GM18867 (cell line): Measurements from ENCODE around the gene SLC49A3.
A peak's percentile ranks its signal among the peaks of the same experiment; 100 is the strongest.
"Not testable (repeated sequence)": the region's sequence is repeated elsewhere in the genome, so short reads cannot be mapped to it uniquely, and the experiment has no call there.

Experiments
- ATAC-seq: cut with Tn5 transposase; IDR thresholded peaks from one replicate; pipeline ENCODE4 v1.9.1; 2021; ENCODE audit warnings: mild to moderate bottlenecking, moderate library complexity; ENCODE audit not compliant: unreplicated experiment

SLC49A3 gene

DNA sequence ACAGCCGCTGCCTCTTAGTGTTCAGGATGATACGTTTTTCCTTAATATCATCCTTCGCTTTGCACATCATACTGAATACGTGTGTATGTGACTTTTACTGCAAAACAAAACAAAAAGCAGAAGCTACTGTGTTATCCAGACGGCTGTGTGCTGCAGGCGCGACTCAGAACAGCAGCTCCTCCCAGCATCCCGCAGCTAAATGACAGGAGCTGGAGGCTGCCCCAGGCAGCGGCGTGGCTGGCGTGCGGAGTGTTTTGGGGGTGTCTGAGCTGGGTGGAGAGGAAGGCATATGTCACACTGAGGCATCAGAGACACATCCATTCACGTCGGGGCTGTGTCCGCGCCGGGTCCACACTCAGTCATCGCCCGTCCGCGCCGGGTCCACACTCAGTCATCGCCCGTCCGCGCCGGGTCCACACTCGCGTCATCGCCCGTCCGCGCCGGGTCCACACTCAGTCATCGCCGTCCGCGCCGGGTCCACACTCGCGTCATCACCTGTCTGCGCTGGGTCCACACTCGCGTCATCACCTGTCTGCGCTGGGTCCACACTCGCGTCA is 33.3 kb upstream of the SLC49A3 start:
- ATAC-seq, result no peak

DNA sequence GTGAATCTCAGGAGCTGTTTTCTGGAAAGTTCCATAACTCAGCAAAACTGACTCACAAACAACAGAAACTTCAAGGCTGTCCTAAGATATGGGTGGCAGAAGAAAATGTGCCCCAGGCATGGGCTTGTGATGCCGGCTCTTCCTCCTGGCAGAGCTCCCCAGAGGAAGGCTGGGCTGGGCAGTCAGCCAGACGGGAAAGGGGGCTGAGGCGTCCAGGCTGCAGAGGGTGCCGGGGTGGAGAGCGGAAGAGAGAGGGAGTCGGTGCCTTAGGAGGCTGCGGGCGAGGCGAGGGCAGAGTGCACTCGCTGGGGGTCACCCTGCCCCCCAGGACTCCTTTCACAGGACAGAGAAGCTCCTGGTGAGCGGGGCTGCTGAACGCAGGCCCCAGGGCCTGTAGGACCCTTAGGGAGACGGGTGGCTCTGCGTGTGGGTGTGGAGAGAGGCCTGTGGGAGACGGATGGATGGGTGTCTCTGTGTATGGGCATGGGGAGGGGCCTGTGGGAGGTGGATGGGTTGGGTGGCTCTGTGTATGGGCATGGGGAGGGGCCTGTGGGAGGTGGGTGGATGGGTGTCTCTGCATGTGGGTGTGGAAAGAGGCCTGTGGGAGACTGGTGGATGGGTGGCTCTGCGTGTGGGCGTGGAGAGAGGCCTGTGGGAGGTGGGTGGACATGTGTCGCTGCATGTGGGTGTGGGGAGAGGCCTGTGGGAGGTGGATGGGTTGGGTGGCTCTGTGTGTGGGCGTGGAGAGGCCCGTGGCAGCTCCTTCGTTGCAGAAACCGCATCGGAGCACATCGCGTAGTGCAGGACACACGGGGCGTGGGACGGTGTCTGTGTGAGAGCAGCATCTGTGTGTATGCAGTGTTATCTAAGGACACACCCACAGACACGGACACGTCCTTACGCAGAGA is 32.6 kb upstream of the SLC49A3 start:
- no peak for ATAC-seq

DNA sequence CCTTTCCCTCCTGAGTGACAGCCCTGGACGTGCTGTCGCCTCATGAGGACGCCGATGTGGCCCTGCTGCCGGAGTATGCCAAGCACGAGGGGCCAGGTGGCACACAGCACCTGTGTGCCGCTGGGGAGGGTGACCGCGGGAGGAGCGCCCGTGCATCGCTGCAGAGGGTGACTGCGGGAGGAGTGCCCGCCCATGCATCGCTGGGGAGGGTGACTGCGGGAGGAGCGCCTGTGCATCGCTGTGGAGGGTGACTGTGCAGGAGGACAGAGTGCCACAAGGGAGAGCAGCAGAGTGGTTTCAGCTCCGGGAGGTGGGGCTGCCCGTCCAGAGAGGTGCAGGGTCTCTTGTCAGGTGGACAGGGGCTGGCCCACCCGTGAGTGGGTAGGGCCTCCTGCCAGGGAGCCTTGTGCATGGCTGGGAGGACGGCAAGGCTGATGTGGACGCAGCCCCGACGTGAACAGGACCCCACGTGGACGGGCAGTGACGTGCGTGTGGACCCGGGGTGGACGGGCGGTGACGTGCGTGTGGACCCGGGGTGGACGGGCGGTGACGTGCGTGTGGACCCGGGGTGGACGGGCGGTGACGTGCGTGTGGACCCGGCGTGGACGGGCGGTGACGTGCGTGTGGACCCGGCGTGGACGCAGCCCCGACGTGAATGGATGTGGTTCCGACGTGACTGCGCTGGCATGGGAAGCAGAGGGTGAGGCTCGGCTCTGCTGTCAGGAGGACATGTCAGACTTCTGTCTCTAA is 31.3 kb upstream of the SLC49A3 start:
- no peak for ATAC-seq

DNA sequence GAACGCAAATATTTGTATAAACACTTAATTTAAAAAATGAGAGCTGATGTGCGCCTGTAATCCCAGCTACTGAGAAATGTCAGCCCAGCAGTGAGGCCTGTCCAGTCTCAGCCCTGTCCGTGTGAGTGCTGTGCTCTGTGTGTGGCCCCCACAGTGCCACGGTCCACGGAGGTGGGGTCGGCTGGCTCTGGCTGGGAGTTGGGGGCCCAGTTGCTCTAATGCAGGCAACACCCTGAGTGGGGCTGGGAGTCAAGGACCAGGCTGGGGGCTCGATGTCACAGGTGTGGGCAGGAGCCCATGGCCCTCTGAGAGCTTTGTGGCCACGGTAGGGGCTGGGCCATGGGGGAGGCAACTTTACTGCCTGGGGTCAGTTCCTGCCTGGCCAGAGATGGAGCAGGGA is 29.5 kb upstream of the SLC49A3 start:
- no peak for ATAC-seq

DNA sequence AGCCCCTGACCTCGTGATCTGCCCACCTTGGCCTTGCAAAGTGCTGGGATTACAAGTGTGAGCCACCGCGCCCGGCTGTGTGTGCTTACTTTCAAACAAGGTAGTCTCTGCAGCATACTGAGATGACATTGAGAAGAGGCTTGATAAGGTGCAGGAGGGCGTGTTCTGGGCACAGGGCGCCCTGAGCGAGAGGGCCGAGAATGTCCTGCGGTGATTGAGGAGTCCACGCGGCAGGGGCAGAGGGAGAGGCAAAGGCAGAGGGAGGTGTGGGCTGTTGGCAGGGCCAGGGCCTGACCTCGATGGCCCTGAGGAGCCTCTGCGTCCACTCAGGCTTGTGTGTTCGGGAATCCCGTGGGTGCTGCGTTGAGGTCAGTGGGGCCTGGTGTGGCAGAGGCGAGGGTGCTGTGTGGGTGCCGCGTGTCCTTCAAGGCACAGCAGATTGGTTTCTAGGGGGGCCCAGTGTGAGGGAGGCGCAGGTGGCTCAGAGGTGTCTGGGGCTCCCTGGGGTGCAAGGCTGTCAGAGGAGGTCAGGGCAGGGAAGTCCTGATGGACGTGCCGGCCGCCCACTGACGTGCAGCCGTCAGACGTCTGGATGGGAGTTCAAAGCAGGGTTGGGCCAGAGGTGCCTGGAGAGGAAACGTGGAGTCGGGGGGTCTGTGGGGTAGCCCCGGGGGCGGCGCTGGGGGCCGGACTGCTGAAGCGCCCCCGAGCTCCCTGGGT is 28.8 kb upstream of the SLC49A3 start:
- no peak for ATAC-seq

DNA sequence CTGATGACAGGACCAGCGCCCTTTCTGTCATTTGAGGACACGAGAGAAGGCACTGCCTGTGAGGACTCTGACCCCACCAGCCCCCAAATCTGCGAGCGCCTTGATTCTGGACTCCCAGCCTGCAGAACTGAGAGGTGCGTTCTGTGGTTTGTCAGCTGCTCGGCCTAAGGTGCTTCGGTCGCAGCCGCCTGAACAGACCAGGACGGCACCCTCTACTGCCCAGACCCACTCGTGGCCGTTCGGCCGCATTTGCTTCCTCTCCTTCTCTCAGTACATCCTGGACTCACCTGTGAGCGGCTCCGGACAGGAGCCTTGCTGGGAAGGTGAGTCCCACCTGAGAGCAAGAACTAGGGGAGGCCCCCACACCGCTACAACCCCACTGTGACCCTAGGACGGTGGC is 25.1 kb upstream of the SLC49A3 start:
- ATAC-seq, result no peak

DNA sequence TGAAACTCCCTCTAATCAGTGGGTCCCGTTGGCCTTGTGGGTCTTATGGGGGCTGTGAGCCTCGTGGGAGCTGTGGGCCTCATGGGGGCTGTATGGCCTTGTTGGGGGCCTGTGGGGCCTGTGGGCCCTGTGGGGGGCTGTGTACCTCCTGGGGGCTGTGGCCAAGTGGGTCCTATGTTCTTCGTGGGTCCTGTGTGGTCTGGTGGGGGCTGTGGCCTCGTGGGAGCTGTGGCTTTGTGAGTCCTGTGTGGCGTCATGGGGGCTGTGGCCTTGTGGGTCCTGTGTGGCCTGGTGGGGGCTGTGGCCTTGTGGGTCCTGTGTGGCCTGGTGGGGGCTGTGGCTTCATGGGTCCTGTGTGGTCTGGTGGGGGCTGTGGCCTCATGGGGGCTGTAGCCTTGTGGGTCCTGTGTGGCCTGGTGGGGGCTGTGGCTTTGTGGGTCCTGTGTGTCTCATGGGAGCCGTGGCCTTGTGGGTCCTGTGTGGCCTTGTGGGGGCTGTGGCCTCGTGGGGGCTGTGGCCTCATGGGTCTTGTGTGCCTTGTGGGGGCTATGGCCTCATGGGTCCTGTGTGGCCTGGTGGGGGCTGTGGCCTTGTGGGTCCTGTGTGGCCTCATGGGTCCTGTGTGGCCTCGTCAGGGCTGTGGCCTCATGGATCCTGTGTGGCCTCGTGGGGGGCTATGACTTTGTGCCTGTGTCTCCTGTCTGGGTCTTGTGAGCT is 24.1 kb upstream of the SLC49A3 start:
- ATAC-seq, result no peak

DNA sequence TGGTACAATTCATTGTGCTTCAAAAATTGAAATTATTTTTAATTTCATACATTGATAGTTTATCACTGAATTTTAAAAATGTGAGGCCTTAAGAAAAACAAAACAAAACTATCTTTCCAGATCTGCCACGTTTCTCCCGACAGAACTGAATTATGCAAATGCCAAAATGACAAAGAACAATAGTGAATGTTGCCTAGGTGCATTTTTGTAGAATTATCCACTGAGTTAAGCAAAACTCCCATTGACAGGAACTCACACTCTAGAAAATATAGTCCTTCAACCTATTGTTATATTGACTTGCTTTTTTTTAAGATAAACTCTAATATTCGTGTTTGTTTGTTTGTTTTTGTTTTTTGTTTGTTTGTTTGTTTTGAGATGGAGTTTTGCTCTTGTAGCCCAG is 23.1 kb upstream of the SLC49A3 start:
- no peak for ATAC-seq

DNA sequence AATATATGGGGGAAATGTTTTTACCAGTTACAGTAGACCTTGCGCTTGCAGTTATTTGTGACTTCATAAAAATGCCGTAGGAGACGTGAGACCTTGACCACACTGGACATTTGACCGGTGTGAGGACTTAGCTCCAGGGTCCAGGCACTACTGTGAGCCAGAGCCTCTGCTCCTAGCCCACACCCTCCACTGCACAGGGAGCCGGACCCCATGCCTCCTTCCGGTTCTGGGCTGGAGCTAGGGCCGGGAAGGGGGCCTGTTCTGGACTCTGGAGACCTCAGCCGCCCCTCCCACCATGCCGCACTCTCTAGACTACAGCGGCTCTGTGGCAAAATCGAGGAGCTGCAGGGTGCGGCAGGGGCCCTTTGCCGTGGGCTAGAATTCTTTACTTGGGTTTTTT is 22.0 kb upstream of the SLC49A3 start:
- no peak for ATAC-seq

DNA sequence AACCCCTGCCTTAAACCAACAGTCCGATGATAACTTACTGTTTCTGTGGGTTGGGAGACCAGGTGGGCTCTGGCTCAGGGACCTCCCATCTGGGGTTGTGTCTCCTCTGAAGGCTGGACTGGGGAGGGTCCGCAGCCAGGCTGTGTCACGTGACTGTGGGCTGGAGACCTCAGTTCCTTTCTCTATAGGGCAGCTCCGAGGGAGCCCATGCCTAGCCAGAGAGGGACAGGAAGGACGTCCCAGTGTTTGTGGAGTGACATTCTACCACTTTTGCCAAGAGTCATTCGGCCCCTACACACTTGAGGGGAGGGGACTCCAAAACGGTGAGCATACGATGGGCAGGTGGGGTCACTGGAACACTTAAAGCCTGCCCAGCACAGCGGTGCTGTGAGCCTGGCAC is 21.2 kb upstream of the SLC49A3 start:
- ATAC-seq, result no peak

DNA sequence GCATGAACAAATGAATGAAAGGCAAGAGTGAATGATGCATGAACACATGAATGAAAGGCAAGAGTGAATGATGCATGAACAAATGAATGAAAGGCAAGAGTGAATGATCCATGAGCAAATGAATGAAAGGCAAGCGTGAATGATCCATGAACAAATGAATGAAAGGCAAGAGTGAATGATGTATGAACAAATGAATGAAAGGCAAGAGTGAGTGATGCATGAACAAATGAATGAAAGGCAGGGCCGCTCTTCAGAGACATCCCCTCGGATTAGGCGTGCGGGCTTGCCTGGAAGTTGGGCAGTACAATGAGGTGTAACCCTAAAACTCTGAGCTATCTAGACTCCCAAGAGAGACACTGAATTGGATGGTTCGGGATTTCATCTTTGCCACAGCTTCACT is 20.4 kb upstream of the SLC49A3 start:
- no peak for ATAC-seq

DNA sequence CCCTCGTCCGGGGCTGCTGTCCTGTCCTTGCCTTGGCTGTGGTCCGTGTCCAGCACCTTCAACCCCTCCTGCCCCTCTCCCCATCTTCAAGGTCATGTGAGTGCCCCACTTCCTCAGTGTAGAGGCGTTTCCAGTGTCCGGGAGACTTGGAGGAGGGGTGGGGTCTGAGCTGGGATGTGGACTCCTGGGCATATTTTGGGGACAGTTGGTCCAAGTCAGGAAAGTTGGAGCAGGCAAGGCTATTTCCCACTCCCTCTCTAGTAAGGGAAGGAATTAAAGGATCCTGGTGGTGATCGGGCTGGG is 19.6 kb upstream of the SLC49A3 start:
- ATAC-seq, result no peak

DNA sequence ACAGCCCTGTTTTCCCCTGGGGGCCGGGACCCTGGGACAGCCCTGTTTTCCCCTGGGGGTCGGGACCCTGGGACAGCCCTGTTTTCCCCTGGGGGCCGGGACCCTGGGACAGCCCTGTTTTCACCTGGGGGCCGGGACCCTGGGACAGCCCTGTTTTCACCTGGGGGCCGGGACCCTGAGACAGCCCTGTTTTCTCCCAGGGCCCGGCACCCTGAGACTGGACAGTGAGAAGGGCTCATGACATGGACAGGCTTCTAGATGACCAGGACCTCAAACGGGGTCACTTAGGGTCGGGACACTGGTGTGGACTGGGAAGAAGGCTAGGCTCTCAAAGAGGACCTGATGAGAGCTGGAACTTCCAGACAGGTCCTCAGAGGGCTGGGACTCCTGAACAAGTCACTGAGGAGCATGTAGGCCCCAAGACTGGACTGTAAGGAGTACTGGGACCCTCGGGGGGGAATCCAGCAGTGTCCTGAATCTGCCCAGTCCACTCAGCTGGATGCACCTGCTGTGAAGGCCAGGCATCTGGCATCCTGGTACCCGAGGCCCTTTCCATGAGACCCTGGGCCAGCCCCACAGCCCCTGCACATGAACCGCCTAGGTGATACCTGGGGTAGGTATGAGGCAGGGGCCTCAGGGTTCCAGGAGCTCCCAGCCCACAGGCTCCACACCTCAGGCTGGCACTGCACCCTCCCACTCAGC is 19.1 kb upstream of the SLC49A3 start:
- ATAC-seq, result no peak

DNA sequence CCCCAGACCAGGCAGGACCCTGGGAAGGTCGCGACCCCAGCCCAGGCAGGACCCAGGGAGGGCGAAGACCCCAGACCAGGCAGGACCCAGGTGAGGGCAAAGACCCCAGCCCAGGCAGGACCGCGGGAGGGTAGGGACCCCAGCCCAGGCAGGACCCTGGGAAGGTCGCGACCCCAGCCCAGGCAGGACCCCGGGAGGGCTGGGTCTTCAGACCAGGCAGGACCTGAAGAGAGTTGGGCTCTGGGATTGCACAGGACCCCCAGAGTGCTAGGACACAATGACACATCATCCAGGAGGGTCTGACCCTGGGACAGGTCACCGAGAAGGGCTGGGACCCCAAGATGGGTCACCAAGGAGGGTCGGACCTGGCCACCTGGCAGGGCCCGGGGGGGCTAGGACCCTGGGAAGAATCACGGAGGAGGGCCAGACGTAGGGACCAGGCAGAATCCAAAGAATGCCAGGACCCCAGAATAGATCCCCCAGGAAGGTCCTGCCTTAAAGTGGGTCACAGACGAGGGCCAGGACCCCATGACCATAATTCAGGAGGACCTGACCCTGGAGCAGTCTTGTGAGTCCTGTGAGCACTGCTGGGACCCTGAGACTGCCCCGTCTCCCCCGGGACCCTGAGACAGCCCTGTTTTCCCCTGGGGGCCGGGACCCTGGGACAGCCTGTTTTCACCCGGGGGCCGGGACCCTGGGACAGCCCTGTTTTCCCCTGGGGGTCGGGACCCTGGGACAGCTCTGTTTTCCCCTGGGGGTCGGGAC is 18.1 kb upstream of the SLC49A3 start:
- ATAC-seq, result no peak

DNA sequence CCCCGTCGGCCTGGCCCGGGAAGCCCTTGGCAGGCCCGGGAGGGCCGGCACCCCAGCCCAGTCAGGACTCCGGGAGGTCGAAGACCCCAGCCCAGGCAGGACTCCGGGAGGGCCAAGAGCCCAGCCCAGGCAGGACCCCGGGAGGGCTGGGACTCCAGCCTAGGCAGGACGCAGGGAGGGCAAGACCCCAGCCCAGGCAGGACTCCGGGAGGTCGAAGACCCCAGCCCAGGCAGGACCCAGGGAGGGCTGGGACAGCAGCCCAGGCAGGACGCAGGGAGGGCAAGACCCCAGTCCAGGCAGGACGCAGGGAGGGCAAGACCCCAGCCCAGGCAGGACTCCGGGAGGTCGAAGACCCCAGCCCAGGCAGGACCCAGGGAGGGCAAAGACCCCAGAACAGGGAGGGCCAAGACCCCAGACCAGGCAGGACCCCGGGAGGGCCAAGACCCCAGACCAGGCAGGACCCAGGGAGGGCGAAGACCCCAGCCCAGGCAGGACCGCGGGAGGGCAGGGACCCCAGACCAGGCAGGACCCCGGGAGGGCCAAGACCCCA is 17.2 kb upstream of the SLC49A3 start:
- not testable (repeated sequence) for ATAC-seq

DNA sequence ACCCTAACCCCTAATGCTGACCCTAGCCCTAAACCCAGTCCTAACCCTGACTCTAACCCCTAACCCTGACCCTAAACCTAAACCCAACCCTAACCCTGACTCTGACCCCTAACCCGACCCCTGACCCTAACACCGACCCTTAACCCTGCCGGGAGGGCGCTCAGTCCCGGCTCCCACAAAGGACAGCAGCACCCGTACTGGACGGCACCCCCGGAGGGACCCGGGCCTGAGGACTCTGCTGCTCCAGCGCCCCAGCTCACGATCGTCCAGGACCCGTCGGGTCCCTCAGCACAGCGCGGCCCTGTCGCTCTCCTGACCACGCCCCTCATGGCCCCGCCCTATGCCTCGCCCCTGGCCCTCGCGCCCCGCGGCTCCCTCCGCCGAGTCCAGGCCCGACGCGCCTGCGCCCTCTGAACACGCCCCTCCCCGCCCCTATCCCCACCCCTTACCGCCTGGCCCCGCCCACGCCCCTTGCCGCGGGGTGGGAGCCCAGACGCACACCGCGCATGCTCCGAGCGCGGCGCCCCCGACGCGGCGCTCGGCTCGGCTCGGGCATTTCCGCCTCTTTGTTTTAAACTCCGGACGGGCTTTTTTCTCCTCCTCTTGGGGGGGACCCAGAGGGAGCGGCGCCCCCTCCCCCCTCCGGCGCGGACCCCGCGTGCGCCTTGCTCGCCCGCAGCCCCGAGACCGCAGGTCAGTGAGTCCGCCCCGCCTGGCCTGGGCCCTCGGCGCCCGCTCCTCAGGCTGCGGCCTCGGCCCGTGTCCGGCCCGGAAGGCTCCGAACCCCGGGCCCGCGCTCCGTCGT is 16.5 kb upstream of the SLC49A3 start, which contains the start of gene PCGF3:
TSS of gene PCGF3 (plus strand) at position 555 of the 805 bp plus-strand sequence. CDS start 27,849 bp downstream, outside the sequence.
- peak; percentile 93 for ATAC-seq

DNA sequence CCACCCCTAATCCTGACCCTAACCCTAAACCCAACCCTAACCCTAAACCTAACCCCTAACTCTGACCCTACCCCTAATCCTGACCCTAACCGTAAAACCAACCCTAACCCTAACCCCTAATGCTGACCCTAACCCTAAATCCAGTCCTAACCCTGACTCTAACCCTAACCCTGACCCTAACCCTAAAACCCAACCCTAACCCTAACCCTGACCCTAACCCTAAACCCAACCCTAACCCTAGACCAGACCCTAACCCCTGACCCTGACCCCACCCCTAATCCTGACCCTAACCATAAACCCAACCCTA is 16.0 kb upstream of the SLC49A3 start:
- no peak for ATAC-seq

DNA sequence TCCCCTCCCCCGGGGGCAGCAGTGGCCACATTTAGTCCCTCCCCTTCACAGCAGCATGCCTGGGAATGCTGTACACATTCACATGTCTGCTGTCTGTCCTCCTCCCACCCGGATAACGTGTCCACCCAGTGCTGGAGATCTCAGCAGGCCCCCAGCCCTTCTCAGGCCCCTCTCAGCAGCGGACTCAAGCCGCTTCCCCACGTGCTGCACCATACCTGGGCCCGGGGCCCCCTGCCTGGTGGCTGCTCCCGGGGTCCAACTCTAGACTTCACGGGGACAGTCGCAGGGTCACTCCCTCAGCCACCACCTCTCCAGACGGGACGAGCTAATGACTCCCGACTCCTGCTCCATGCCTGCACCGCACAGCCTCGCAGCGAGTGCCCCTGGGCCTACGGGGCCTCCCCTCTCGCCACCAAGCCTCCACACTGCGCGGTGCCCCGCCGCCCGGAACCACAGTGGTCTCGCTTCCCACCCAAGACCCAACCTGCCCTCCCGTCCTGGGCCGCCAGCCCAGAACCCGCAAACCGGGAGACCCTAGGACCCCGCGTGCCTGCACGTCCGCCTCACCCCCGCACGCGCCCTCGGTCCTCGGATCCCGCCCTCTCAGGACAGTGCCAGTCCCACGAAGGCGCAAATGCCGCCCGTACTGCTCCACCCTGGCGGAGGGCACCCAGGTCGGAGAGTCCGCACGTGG is 15.4 kb upstream of the SLC49A3 start:
- ATAC-seq, result no peak
